GM12873 (cell line): ENCODE results near the gene UNKL.

Source experiments
- TF ChIP-seq, protein P1 (sequence below): IDR thresholded peaks from 2 replicates; pipeline ENCODE4 v1.5.1; 2012; ENCODE audit warnings: low read depth, mild to moderate bottlenecking, moderate library complexity, low read length, control low read depth; ENCODE audit not compliant: insufficient read depth; ENCODE audit errors: missing control alignments

UNKL gene

DNA sequence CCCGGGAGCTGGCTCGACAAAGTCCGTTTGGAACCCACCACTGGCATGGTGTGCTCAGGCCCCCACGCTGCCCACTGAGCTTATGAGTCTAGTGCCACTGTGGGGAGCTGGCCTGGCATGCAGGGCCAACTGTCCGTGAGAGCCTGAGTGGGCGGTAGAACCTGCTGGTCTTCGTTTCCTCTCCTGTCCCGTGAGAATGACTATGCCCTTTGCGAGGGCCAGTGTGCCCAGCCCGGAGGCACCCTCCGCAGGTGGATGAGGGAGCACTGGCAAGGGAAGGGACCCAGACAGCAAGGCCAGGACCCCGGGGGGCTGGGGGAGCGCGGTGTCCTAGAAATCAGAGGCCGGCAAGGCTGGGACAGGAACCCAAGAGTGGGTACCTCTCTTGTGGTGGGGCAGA lies 77.9 kb downstream of the UNKL start:
- TF ChIP-seq, protein P1, sequence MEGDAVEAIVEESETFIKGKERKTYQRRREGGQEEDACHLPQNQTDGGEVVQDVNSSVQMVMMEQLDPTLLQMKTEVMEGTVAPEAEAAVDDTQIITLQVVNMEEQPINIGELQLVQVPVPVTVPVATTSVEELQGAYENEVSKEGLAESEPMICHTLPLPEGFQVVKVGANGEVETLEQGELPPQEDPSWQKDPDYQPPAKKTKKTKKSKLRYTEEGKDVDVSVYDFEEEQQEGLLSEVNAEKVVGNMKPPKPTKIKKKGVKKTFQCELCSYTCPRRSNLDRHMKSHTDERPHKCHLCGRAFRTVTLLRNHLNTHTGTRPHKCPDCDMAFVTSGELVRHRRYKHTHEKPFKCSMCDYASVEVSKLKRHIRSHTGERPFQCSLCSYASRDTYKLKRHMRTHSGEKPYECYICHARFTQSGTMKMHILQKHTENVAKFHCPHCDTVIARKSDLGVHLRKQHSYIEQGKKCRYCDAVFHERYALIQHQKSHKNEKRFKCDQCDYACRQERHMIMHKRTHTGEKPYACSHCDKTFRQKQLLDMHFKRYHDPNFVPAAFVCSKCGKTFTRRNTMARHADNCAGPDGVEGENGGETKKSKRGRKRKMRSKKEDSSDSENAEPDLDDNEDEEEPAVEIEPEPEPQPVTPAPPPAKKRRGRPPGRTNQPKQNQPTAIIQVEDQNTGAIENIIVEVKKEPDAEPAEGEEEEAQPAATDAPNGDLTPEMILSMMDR: no peak

DNA sequence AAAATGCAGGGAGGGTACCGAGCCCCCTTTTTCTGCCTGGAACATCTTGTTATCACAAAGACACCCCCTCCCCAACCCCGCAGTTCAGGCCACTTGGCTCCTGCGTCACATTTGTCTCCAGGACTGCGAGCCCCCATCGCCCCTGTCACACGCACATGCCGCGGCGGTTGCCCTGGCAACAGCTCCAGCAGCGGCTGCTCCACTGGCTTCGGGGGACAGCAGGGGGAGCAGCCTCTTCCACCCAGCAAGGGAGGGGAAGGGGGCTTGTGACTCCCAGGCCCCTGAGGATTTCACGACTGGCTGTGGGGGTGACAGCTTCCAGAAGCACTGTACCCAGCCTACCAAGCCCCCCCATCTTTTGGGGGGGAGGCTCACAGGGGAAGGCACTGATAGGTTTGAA lies 78.5 kb downstream of the UNKL start:
- TF ChIP-seq, protein P1: no peak

DNA sequence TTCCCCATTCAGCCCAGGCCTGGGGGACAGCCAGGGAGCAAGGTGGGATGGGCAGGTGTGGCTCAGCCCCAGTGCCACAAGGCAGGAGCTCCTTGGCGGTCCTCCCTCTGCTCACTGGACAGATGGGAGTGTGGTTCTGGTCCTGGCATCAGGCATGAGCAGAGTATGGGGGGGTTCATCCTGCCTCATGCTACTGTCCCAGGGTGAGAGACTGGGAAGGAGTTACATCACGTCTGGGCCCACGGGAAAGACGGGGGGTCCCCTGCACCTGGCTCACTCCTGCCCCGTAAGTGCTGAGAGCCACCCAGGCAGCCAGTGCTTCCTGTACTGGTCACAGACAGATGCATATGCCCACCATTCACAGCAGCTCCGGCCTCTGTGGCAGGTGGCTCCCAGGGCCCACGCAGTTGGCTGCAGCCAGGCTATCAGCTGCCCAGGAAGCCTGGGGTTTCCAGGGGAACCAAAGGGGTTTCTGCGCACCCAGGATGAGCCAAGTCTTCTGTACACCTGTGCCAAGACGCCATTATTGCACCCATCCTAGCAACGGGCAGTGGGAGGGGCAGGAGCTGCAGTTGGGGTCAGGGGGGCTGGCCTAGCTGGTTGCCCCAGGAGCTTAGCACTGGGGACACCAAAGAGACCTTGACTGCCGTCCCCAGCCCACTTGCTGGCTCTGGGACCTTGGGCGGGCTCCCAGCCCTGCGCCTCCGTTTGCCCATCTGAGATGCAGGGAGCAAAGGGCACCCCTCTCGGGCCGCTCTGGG lies 79.1 kb downstream of the UNKL start:
- TF ChIP-seq, protein P1: no peak

DNA sequence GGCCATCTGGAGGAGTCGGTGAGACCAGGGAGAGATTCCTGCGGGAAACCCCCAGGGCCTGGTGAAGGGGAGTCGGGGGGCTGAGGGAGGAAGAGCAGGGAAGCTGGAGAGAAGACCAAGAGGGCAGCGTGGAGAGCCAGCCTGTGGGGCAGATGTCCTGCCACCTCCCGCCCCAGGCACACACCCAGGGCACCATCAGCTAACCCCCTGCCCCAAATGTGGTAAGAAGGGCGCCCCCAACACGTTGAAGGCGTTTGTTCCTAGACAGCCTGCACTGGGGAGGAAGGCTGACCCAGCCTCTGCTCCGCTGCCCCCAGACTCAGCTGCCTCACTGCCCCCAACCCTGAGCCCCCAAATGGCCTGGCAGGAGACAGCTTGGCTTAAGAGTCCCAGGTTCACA lies 79.8 kb downstream of the UNKL start:
- TF ChIP-seq, protein P1: no peak

DNA sequence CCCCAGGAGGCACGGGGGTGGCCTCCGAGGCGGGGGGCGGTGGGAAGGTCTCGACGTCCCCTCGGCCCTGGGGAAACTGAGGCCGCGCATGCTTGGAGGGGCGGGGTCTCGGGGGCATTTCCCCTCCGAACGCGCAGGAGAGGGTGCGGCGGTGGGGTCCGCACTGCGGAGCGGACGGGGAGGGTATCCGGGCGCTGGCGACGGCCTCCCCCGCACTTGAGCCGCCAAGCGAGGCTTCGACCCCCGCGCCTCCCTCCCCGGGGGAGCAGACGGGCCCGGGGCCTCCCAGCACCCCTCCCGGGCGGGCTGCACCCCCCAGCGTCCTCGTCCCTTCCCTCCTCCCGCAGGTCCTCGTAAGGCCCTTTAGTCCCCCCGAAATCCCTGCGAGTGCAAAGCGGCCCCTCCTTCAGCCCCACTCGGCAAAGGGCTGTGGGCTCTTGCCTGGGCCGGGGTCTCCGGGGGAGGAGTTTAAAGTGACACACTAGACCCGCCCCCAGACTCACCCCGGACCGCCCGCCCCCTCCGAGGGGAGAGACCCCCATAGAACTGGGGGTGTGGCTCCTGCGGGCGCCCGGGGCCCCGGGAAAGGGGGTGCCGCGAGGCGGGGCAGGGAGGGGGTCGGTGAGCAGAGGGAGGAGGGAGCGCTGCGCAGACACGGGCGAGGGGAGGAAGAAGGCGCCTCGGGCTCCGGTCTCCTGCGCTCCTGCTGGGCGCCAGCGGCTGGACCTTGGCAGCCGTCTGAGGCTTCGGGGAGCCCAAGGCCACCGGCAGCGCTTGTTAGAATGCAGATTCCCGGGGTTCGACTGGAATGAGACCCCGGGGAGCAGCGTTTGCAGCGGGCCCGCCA lies 80.4 kb downstream of the UNKL start:
- TF ChIP-seq, protein P1: no peak

DNA sequence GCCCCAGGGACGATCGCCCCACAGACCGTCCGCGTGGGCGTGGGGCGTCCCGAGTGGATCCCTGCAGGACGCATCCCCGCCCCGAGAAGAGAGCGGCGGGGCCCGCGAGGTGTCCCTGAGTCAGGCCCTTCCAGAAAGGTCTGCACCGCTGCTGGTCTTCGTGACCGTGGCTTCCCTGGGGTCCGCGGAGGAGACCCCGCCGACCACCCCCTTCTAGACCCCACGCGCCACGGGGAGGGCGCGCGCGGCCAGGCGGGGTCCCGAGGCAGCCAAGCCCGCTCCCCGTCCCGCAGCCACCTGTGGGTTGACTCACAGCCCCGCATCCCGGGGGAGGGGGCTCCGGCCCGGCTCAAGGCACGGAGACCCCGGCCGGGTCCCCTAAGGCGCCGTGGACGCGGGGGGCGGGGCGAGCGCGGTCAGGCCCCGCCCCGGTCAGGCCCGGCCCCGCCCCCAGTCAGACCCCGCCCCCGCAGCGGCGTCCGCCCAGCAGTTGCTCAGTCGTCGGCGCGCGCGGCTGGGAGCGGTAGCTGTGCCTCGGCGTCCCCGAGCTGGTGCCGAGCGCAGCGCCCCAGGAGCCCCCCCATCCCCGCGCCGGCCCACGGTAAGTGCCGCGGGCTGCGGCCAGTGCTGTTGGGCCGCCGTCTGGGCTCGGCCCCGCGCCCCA lies 81.2 kb downstream of the UNKL start, which contains the start of gene BAIAP3:
TSS of gene BAIAP3 (plus strand) at position 497 of the 664 bp plus-strand sequence. CDS start 4,905 bp downstream, outside the sequence.
- TF ChIP-seq, protein P1: no peak

DNA sequence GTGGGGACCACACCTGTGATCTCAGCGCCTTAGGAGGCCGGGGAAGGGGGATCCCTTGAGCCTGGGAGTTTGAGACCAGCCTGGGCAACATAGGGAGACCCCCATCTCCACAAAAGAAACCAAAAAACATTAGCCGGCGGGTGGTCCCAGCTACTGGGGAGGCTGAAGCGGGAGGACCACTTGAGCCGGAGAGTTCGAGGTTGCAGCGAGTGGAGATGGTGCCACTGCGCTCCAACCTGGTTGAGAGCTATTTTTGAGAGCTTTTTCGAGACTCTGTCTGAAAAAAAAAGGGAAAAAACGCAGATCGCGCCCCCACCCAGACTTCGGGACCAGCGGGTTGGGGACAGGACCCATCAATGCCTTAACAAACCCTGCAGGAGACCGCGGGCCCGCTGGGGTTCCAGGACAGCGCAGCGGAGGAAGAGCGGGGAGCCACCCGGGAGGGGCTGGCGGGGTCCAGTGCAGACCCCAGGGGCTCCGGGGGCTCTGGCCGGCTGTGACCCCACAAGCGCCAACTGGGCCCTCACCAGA lies 81.8 kb downstream of the UNKL start:
- TF ChIP-seq, protein P1: no peak
